Measurements from ENCODE around the gene COX7B2. TPM values are rescaled to one million over a fixed set of nuclear protein-coding genes. Genes with fewer than 3 reads are reported as not detected.

Gene COX7B2
- total RNA-seq, 2 donors from 2014 or later, result not detected

- no peaks in the 10 kb centered on the region for H3K9me3 Mint-ChIP-seq
- H3K27ac Mint-ChIP-seq, result no peak overlapping the region
- H3K4me3 Mint-ChIP-seq, result no peak overlapping the region
- H3K27me3 Mint-ChIP-seq, result peaks cover 26% of the 10 kb centered on the region
- H3K36me3 Mint-ChIP-seq (ENCODE audit: low read depth), result no peaks in the 10 kb centered on the region
- no peaks in the 10 kb centered on the region for H3K4me1 Mint-ChIP-seq
- no peak for ATAC-seq (replicated peaks)
These were observed 21.8 kb upstream of the COX7B2 start for GRCh38 chr4:46930891-46931290.

GRCh38 chr4:46927201-46927600 is 18.2 kb upstream of the COX7B2 start:
- no peak for ATAC-seq (replicated peaks)

GRCh38 chr4:46924789-46925529 is 15.9 kb upstream of the COX7B2 start:
- Mint-ChIP-seq H3K9me3 (no peaks in the 10 kb centered on the region), H3K27me3 (peaks cover 20% of the 10 kb centered on the region), H3K27ac (no peak overlapping the region), H3K36me3 (ENCODE audit: low read depth) (no peaks in the 10 kb centered on the region), H3K4me1 (no peaks in the 10 kb centered on the region), H3K4me3 (no peak overlapping the region)
- no peak for ATAC-seq (replicated peaks)

More at GRCh38 chr4:46927201-46927600, 18.2 kb upstream of the COX7B2 start:
- peaks cover 28% of the 10 kb centered on the region for H3K27me3 Mint-ChIP-seq
- no peak overlapping the region for H3K4me3 Mint-ChIP-seq
- no peak overlapping the region for H3K27ac Mint-ChIP-seq
- no peaks in the 10 kb centered on the region for H3K9me3 Mint-ChIP-seq
- H3K4me1 Mint-ChIP-seq, result no peaks in the 10 kb centered on the region
- H3K36me3 Mint-ChIP-seq (ENCODE audit: low read depth), result no peaks in the 10 kb centered on the region

- Mint-ChIP-seq H3K4me1 (no peaks in the 10 kb centered on the region), H3K4me3 (no peak overlapping the region), H3K9me3 (no peaks in the 10 kb centered on the region), H3K36me3 (ENCODE audit: low read depth) (no peaks in the 10 kb centered on the region), H3K27ac (no peak overlapping the region), H3K27me3 (peaks cover 8% of the 10 kb centered on the region)
- no peak for ATAC-seq (replicated peaks)
These were observed 13.2 kb upstream of the COX7B2 start for GRCh38 chr4:46922205-46922604.

- Mint-ChIP-seq H3K27me3 (no peaks in the 10 kb centered on the region), H3K9me3 (no peaks in the 10 kb centered on the region), H3K4me3 (no peak overlapping the region), H3K4me1 (no peaks in the 10 kb centered on the region), H3K36me3 (ENCODE audit: low read depth) (no peaks in the 10 kb centered on the region), H3K27ac (no peak overlapping the region)
- ATAC-seq (replicated peaks), result no peak
These were observed 897 bp downstream of the COX7B2 start for GRCh38 chr4:46908148-46908547.

GRCh38 chr4:46900082-46900481 is 9.0 kb downstream of the COX7B2 start:
- no peak overlapping the region for H3K27ac Mint-ChIP-seq
- H3K9me3 Mint-ChIP-seq, result no peaks in the 10 kb centered on the region
- peaks cover 3% of the 10 kb centered on the region for H3K27me3 Mint-ChIP-seq
- no peak for ATAC-seq (replicated peaks)
- H3K4me3 Mint-ChIP-seq, result no peak overlapping the region
- no peaks in the 10 kb centered on the region for H3K36me3 Mint-ChIP-seq (ENCODE audit: low read depth)
- H3K4me1 Mint-ChIP-seq, result no peaks in the 10 kb centered on the region

- Mint-ChIP-seq H3K27ac (no peak overlapping the region), H3K36me3 (ENCODE audit: low read depth) (no peaks in the 10 kb centered on the region), H3K27me3 (peaks cover 4% of the 10 kb centered on the region), H3K4me1 (no peaks in the 10 kb centered on the region), H3K9me3 (no peaks in the 10 kb centered on the region), H3K4me3 (no peak overlapping the region)
- no peak for ATAC-seq (replicated peaks)
These were observed 14.2 kb downstream of the COX7B2 start for GRCh38 chr4:46894826-46895225.

GRCh38 chr4:46890056-46890455 is 19.0 kb downstream of the COX7B2 start:
- ATAC-seq (replicated peaks), result no peak
- Mint-ChIP-seq H3K36me3 (ENCODE audit: low read depth) (no peaks in the 10 kb centered on the region), H3K27ac (no peak overlapping the region), H3K4me3 (no peak overlapping the region), H3K4me1 (no peaks in the 10 kb centered on the region), H3K27me3 (peaks cover 4% of the 10 kb centered on the region), H3K9me3 (no peaks in the 10 kb centered on the region)

GRCh38 chr4:46889410-46889809 is 19.6 kb downstream of the COX7B2 start:
- H3K9me3 Mint-ChIP-seq, result no peaks in the 10 kb centered on the region
- peaks cover 3% of the 10 kb centered on the region for H3K27me3 Mint-ChIP-seq
- H3K4me3 Mint-ChIP-seq, result no peak overlapping the region
- no peak overlapping the region for H3K27ac Mint-ChIP-seq
- ATAC-seq (replicated peaks), result no peak
- no peaks in the 10 kb centered on the region for H3K36me3 Mint-ChIP-seq (ENCODE audit: low read depth)
- H3K4me1 Mint-ChIP-seq, result no peaks in the 10 kb centered on the region

GRCh38 chr4:46886711-46887110 is 22.3 kb downstream of the COX7B2 start:
- no peak for ATAC-seq (replicated peaks)

GRCh38 chr4:46878641-46879040 is 30.4 kb downstream of the COX7B2 start:
- Mint-ChIP-seq H3K36me3 (ENCODE audit: low read depth) (no peaks in the 10 kb centered on the region), H3K27ac (no peak overlapping the region), H3K4me3 (no peak overlapping the region), H3K27me3 (peaks cover 6% of the 10 kb centered on the region), H3K9me3 (peaks cover 4% of the 10 kb centered on the region), H3K4me1 (no peaks in the 10 kb centered on the region)
- no peak for ATAC-seq (replicated peaks)

More at GRCh38 chr4:46886711-46887110, 22.3 kb downstream of the COX7B2 start:
- Mint-ChIP-seq H3K4me3 (no peak overlapping the region), H3K27ac (no peak overlapping the region), H3K9me3 (no peaks in the 10 kb centered on the region), H3K4me1 (no peaks in the 10 kb centered on the region), H3K36me3 (ENCODE audit: low read depth) (no peaks in the 10 kb centered on the region), H3K27me3 (peaks cover 3% of the 10 kb centered on the region)

GRCh38 chr4:46874811-46875210 is 34.2 kb downstream of the COX7B2 start:
- H3K4me3 Mint-ChIP-seq, result no peak overlapping the region
- H3K9me3 Mint-ChIP-seq, result peaks cover 4% of the 10 kb centered on the region
- H3K27me3 Mint-ChIP-seq, result peaks cover 11% of the 10 kb centered on the region
- no peaks in the 10 kb centered on the region for H3K36me3 Mint-ChIP-seq (ENCODE audit: low read depth)
- no peaks in the 10 kb centered on the region for H3K4me1 Mint-ChIP-seq
- ATAC-seq (replicated peaks), result no peak
- no peak overlapping the region for H3K27ac Mint-ChIP-seq

GRCh38 chr4:46870411-46870810 is 38.6 kb downstream of the COX7B2 start:
- Mint-ChIP-seq H3K4me1 (no peaks in the 10 kb centered on the region), H3K9me3 (peaks cover 3% of the 10 kb centered on the region), H3K4me3 (no peak overlapping the region), H3K27ac (no peak overlapping the region), H3K27me3 (peaks cover 13% of the 10 kb centered on the region), H3K36me3 (ENCODE audit: low read depth) (no peaks in the 10 kb centered on the region)
- no peak for ATAC-seq (replicated peaks)

GRCh38 chr4:46856333-46856732 is 52.7 kb downstream of the COX7B2 start:
- peaks cover 4% of the 10 kb centered on the region for H3K27me3 Mint-ChIP-seq
- H3K36me3 Mint-ChIP-seq (ENCODE audit: low read depth), result no peaks in the 10 kb centered on the region
- H3K4me1 Mint-ChIP-seq, result no peaks in the 10 kb centered on the region

GRCh38 chr4:46852800-46853199 is 56.2 kb downstream of the COX7B2 start:
- Mint-ChIP-seq H3K4me3 (no peak overlapping the region), H3K27me3 (peaks cover 4% of the 10 kb centered on the region), H3K36me3 (ENCODE audit: low read depth) (no peaks in the 10 kb centered on the region), H3K27ac (no peak overlapping the region), H3K9me3 (no peaks in the 10 kb centered on the region), H3K4me1 (no peaks in the 10 kb centered on the region)
- no peak for ATAC-seq (replicated peaks)

More at GRCh38 chr4:46856333-46856732, 52.7 kb downstream of the COX7B2 start:
- Mint-ChIP-seq H3K9me3 (no peaks in the 10 kb centered on the region), H3K4me3 (no peak overlapping the region), H3K27ac (no peak overlapping the region)
- ATAC-seq (replicated peaks), result no peak
